ENCODE data around the gene NPS. TPM values are rescaled to one million over a fixed set of nuclear protein-coding genes. Genes with fewer than 3 reads are reported as not detected.
A peak's percentile ranks its signal among the peaks of the same experiment; 100 is the strongest.

The NPS gene
- total RNA-seq, 3 donors from 2014 or later = not detected

DNA sequence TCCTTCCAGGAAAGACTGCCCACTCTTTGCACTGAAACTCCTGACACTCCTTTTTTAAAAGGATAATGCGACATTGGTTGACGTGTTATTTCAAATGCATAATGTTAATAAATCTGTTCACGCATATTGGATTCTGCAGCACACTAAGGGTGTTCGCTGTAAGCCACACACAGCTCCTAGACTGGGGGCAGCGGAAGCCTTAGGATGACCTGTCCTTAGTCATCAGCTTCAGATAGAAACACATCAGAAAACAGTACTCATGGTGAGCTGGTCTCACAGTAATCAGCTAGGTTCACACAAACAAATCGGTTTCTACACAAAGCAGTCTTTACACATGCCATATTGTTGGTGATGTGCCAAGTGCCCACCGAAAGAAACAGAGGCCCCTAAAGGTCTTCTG, 4.3 kb downstream of the NPS start:
- Histone ChIP-seq H3K36me3 (ENCODE audit: low read depth) (no peaks in the 10 kb centered on the region), H3K9me3 (no peaks in the 10 kb centered on the region), H3K4me1 (ENCODE audit: low read depth) (no peaks in the 10 kb centered on the region), H3K4me3 (no peak overlapping the region)
- ATAC-seq (no peak), DNase-seq (no peak)
- intact Hi-C loops (cut with DNase I, micrococcal nuclease) = no loop called here
- TF ChIP-seq, protein P1, sequence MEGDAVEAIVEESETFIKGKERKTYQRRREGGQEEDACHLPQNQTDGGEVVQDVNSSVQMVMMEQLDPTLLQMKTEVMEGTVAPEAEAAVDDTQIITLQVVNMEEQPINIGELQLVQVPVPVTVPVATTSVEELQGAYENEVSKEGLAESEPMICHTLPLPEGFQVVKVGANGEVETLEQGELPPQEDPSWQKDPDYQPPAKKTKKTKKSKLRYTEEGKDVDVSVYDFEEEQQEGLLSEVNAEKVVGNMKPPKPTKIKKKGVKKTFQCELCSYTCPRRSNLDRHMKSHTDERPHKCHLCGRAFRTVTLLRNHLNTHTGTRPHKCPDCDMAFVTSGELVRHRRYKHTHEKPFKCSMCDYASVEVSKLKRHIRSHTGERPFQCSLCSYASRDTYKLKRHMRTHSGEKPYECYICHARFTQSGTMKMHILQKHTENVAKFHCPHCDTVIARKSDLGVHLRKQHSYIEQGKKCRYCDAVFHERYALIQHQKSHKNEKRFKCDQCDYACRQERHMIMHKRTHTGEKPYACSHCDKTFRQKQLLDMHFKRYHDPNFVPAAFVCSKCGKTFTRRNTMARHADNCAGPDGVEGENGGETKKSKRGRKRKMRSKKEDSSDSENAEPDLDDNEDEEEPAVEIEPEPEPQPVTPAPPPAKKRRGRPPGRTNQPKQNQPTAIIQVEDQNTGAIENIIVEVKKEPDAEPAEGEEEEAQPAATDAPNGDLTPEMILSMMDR (IDR thresholded peaks at IDR 0.05) = no peak

DNA sequence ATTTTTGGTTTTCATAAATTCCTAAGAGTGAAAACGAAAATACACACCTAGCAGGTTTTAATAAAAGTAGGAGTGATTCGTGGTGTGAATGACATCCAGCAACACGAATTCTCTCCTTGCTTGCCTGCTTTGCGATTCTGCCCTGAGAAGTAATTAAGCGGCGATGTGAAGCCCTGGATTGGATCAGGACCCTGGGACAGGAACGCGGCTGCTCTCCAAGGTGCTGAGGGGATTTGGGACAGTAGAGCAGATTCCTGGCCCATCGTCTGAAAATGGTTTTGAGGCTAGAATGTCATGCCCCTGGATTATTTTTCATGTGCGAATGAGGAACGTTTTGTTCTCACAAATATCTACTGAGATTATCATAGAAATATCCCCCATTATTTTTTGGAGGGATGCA, 7.8 kb downstream of the NPS start:
- intact Hi-C loops (cut with DNase I, micrococcal nuclease) = no loop called here
- Histone ChIP-seq H3K4me3 (no peak overlapping the region), H3K4me1 (ENCODE audit: low read depth) (no peaks in the 10 kb centered on the region), H3K36me3 (ENCODE audit: low read depth) (no peaks in the 10 kb centered on the region), H3K9me3 (no peaks in the 10 kb centered on the region)
- DNase-seq = peak in 1 of 3 donors; percentile 8
- no peak for ATAC-seq
- TF ChIP-seq, protein P1 (IDR thresholded peaks at IDR 0.05) = no peak

DNA sequence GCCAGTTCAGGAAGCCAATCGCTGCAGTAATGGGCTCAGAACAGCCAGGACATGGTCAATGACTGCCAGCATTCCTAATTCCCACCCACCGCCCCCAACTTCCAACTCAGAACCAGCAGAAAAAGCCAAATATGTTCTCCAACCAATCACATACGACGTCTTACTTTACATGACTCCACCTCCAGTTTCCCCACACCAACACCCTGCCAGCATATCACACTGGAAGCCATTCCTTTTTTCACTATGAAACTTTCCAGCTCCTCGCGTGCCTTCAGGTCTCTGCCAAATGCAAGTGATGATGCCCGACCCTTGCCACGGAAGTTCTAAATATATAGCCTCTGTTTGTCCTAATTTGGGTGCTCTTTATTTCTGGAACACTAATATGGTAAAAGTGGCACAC, 12.5 kb downstream of the NPS start:
- no peaks in the 10 kb centered on the region for H3K9me3 ChIP-seq
- TF ChIP-seq, protein P1 (IDR thresholded peaks at IDR 0.05) = no peak
- no peak for ATAC-seq
- no peaks in the 10 kb centered on the region for H3K4me1 ChIP-seq (ENCODE audit: low read depth)
- intact Hi-C loops (cut with DNase I, micrococcal nuclease) = no loop called here
- no peaks in the 10 kb centered on the region for H3K36me3 ChIP-seq (ENCODE audit: low read depth)
- no peak overlapping the region for H3K4me3 ChIP-seq
- no peak for DNase-seq

DNA sequence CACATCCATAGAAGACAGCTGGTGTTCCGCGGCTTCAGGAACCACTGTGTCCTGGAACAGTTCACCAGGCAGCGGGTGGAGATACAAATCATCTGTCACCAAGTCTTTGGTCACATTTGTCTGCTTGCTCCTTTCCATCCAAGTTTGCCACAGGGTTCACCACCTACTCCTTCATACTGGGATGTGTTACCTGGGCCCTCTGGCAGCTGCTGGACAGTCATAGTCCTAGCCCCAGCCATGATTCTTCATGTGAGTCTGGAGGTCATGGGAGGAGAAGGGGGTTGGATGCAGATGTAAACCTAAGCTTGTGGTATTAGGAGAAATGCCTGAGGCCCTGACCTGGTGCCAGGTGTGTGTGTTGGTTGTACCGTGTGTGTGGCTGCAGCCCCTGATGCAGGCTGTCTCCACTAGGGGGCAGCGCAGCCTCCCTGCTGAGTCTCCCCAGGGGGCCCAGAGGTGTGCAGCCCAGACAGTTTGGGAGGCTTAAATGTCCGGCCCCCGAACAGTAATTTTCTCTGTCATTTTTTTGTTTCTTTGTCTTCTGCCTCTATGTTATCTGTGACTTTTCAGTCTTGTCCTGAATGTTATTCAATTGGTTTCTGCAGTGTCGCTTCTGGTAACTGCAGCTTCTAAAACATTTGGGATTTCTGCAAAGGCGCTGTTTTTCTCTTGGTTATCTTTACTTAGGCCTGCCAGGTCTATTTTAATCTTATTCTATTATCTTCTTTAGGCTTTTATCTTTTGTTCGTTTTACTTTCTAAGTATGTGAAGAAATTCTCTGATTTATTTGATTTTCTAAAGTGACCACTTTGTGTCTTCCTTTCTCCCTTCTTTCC, 14.8 kb downstream of the NPS start:
- intact Hi-C loops (cut with DNase I, micrococcal nuclease) = no loop called here
- H3K36me3 ChIP-seq (ENCODE audit: low read depth) = no peaks in the 10 kb centered on the region
- ATAC-seq = peak; percentile 67
- DNase-seq = peak in 2 of 3 donors; percentile 51
- H3K4me3 ChIP-seq = no peak overlapping the region
- TF ChIP-seq, protein P1 (IDR thresholded peaks at IDR 0.05) = peak; percentile 50
- no peaks in the 10 kb centered on the region for H3K4me1 ChIP-seq (ENCODE audit: low read depth)
- no peaks in the 10 kb centered on the region for H3K9me3 ChIP-seq

DNA sequence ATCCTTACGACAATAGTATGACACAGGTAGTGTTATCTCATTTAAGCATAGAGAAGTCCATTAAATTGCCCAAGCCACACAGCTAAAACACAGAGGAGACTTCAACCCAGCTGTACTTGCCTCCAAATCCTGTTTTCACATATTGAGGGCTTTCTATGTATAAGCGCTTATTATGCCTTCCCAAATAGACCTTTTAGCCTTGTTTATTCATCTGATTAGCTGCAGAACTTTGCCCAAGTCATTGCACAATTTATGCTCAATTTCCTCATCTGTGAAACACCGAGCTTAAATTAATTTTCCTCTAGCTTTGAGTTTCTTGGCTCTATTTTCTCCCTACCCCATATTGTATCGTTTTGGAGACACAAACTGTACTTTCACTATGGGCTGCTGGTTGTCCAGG, 15.5 kb downstream of the NPS start:
- Histone ChIP-seq H3K4me1 (ENCODE audit: low read depth) (no peaks in the 10 kb centered on the region), H3K36me3 (ENCODE audit: low read depth) (no peaks in the 10 kb centered on the region), H3K4me3 (no peak overlapping the region), H3K9me3 (no peaks in the 10 kb centered on the region)
- intact Hi-C loops (cut with DNase I, micrococcal nuclease) = no loop called here
- ATAC-seq = no peak
- TF ChIP-seq, protein P1 (IDR thresholded peaks at IDR 0.05) = no peak
- no peak for DNase-seq

Measured in mucosa of descending colon (tissue), 3 donors.